Activated gamma-delta T cell (primary cell): ENCODE measurements around the gene RPL3.
"Not testable (repeated sequence)": the region's sequence is repeated elsewhere in the genome, so short reads cannot be mapped to it uniquely, and the experiment has no call there.

Source experiments
- DNase-seq: peaks from one replicate; lab custom pipeline; 2025; lab: John Stamatoyannopoulos, UW
- total RNA-seq, 2 donors: gene quantifications; one replicate each; lab custom pipeline; 2026; lab: John Stamatoyannopoulos, UW

Gene RPL3
- 1,331 to 1,762 reads per million in 2 donors for total RNA-seq

DNA sequence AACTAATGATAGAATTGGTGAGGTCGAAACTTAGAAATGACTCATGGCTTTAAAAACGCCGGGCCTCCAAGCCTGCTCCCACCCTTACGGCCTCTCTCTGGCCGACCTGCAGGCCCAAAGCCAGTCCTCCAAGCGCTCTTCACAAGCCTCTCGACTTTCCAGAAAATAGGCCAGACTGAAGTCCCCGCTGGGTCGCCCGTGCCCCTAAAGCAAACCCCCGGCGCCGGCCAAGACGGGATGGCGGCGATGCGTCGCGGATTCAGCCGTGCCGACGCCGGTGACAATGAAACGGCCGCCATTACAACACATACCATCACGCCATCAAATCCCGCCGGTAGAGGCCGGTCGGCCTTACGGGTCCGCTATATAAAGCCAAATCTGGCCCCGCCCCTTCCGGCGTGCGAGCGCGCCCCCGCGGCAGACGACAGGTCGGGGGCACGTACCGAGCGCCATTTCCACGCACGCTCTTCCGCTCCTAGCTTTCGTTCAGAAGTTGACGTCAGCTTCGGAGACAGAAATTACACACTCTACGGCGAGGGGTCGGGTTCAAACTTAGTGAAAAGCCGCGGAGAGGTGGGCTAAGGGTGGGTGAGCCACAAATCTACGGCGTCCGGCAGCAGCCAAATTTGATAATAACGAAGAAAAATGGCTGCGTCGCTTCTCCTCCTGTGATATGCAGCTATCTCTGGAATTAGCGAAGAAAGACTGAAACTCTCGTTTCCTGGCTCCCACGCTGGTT, at the start of gene RPL3:
Gene RPL3, minus strand, starts transcription at position 340 of the 739 bp plus-strand sequence. Its CDS starts 26 bp downstream, at position 314.
- DNase-seq = peak; percentile 82

DNA sequence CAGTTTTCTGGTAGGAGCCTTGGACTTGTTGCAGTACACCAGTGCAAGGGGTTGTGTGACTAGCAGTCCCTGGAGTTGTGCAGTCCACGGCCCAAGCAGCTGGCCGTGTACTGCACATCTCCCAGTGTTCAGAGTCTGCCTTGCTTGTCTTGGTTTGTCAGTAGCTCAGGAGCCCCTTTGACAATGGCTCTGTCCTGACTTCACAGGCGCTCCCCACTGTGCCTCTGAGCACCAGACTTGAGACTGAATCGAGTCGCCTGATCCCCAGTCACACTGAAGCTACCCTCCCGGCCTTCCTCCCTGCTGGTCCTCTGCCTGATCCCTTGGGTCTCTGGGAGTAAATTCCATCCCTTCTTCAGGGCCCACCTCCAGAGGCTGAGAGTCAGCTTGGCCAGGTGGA, 49.8 kb upstream of the RPL3 start:
- no peak for DNase-seq

DNA sequence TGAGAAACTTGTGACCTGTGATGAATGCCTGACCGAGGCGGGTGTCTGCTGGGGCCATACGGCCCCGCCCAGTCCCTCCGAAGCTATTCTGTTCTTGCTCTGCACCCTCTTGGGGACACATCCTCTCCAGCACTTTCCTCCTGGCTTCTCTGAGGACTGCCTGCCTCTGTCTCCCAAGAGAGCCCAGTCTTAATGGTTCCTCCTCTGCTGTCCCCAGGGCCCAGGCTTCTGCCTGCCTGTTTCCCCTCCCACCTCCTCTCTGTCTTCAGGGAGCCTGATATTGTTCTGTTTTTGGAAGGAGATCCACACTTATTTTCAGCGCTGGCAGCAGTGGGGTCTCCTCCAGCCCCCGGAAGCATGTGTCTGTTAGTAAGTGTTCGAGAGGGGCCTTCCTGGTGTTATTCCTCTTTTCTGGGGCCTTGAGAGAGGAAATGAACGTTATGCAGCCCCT, 49.1 kb upstream of the RPL3 start:
- no peak for DNase-seq

DNA sequence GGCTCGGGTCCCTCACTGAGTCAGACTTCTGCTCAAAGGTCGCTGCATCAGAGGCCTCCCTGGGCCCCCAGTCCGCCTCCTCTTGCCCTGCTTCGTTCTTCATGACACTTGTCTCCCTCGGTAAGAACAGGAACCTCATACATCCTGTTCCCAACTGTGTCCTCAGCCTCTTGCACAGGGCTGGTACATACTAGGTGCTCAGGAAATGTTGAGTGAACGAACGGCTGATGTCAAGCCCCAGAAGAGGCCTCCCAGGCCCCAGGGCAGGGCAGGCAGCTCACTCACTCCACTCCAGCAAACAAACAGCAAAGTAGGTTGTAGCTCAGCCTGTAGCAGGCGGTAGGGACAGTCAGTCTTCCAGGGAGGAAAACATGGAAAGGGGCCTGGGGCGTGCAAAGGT, 47.6 kb upstream of the RPL3 start:
- no peak for DNase-seq

DNA sequence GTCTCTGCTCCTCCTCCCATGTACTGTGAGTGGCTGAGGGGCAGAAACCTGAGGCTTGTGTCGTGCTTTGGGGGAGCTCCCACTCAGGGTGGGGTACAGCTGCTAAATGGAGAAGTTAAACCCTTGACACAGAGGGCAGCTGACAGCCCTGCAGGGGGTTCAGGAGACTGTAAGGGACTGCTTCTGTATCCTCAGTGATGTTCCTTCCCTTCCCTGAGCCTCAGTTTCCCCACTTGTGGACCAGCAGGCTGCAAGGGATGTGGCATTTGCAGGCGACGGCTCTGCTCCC, 46.0 kb upstream of the RPL3 start:
- DNase-seq = no peak

DNA sequence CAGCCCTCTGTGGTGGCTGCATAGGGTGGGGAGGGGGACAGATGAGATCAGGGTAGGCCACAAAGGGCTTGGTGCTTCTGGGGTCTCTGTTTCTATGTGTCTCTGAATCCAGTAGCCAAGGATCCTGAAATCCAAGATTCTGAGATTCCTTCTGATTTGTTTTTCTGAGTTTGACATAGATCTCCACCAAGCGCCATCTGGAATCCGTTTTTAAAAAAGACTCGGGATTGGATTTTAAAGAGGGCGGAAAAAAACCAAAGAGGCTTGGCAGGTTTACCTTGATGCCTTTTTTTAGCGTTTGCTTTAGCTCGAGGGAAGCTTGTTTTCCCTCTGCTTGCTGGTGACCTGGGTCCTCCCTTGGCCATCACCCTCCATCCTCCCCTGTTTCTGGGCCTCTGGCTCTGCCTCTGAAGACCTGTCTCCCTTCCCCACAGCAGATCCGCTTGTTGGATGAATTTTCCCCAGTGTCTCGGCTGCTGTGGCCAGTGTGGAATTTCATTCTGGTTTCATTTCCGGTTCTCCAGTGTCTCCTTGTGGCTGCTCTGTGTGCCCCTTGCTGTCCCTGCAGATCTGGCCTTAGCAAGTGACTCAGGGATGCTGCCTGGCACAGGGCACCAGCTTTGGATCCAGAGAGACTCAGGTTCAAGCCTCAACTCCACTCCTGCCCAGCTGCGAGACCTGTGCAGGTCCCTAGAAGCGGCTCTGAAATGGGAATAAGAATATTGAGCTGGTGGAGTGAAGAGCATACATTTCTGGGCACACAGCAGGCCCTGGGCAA, 45.5 kb upstream of the RPL3 start:
- no peak for DNase-seq

DNA sequence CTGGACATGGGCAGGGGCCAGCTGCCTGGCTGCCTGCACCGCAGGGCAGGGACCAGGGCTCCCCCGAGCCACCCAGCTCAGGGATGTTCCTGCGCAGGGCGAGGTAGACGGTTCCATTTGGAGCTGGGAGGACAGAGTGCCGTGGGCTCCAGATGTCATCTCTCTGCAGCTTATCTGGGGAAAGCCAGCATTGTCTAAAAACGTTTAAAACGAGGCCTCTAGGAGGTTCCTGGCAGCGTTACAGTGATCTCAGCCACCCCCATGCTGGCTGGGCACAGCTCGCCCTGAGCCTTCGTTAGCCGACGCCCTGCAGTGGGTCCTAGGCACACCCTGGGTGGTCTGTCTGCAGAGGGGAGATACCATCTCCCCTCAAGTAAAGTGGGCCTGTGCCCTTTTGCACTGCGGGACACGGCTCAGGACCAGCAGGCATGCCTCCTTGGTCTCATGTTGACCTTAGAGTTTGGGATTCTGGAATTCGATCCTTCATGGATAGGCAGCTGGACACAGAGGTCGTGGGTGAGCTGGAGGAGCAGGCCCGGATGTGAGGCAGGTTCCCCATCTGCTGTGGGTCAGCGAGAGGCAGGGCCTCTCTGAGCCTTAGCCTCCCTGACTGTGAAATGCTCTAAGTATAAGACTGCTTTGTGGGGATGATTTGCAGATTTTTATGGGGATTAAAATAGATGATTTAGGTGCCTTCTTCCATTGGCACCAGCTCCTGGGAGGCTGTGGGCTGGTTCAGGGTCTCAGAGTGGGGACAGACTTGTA, 44.5 kb upstream of the RPL3 start:
- DNase-seq = no peak

DNA sequence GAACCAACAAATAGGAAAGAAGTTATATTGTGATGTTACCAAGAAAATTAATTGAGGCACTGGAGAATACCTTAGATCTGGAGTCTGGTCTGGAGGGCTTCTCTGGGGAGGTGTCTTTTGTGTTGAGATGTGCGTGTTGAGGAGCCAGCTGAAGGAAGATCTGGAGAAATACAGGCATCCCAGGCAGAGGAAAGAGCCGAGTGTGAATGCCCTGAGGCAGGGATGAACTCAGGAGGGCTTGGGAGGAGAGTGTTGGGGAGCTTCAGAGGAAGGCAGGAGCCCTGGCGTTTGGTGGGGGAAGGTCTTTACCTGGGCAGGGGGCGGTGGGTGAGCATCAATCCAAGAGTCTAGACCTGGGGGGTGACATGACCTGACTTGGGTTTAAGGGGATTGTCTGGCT, 43.5 kb upstream of the RPL3 start:
- DNase-seq = no peak

DNA sequence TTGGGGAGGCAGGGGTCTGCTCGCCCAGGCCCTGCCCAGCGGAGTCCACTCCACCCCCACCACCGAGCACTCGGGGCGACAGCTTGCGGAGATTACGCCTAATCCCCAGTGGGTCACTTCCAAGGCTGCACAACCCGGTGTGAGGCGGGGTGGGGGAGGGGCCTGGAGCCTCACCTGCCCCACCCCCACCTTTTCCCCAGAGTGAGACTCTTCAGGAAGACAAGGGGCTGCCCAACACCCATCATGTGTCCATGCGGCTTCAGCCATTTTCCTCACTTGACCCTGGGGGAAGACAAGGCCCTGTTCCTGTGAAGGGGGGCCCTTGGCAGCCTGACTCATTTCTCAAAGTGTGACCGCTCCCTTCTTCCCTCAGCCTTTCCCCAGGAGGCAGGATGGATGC, 42.8 kb upstream of the RPL3 start:
- DNase-seq = no peak

DNA sequence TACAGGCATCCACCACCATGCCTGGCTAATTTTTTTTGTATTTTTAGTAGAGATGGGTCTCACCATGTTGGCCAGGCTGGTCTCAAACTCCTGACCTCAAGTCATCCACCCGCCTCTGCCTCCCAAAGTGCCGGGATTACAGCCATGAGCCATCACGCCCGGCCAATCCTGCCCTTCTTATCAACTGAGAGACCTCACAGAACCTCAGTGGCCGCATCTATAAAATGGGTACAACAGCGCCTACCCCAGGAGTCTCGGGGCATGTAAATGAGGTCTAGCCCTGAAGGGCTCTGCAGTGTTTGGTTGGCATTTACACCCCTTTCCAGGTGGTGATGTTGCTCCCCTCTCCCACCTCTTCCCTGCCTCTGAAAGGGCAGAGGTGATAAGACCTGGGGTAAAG, 42.1 kb upstream of the RPL3 start:
- no peak for DNase-seq

DNA sequence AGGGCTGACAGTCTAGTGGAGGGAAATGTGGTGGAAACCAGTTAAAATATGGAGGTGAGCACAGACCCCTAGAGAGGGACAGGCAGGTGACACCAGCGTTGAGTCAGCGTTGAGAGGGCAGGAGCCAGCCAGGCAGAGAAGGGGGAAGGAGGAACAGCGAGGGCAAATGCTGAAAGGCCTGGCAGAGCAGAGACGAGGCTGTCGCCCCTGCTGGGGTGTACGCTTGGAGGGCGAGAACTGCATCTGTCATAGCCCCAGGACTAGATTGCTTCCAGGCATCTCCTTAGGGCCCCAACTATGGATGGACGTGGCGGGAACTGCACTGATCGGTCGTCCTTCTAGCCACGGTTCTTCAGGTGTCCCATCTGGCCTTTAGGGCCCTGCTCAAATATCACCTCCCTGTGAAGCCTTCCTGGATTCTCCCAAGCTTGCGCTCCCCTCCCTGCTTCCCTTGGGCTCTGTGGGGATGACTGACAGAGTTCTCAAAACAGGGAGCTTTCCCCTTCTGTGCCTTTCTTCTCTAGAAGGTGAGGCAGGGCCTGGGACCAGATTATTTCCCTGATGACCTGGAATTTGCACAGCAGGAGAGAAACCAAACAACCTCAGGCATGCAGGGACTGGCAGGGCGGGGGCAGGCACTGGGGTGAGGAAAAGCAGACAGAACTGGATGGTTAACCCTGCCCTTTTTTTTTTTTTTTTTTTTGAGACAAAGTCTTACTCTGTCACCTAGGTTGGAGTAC, 41.4 kb upstream of the RPL3 start:
- no peak for DNase-seq

DNA sequence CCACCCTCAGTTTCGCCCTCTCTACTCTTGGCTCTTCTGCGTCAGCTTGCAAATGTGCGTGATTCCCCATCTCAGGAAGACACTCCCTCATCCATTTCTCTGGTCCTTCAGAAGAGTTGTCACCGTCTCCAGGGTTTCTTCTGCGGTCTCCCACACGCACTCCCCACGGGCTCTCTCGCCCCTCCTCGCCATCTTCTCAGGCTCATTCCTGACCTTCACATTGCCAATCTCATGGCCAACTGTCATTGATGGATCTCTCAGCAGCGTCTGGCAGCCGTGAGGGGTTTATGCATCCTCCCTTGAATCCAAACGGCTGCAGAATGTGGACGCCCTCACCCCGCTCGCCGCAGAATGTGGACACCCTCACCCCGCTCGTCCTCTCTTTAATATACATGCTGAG, 40.8 kb upstream of the RPL3 start:
- no peak for DNase-seq

DNA sequence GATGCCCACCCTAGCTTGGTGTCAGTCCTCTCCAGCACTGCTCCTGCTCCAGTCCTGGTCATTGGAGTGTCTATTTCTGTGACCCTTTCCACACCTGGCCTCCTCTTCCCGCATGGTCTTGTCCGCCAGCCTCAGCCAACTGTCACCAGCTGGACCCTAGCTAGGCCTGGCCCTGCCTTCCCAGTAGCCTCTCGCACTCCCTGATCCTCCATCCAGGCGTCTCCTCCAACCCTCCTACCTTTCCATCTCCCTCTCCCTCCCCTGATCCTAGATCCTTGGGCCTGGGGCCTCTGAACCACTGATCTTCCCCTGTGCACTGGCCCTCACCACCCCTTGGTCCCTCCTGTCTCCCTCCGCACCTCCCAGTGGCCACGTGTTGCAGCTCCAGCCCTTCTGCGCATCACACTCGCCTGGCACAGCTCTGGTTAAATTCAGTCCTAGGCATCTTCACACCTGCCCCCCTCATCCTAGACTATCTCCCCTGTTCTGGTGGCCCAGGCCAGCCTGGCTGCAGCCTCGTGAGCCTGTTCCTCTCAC, 40.3 kb upstream of the RPL3 start:
- DNase-seq = no peak

DNA sequence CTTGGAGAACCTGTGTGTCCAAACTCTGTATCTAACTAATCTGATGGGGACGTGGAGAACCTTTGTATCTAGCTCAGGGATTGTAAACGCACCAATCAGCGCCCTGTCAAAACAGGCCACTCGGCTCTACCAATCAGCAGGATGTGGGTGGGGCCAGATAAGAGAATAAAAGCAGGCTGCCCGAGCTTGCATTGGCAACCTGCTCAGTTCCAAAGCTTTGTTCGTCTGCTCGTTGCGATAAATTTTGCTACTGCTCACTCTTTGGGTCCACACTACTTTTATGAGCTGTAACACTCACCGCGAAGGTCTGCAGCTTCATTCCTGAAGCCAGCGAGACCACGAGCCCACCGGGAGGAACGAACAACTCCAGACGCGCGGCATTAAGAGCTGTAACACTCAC, 38.8 kb upstream of the RPL3 start:
- not testable (repeated sequence) for DNase-seq

DNA sequence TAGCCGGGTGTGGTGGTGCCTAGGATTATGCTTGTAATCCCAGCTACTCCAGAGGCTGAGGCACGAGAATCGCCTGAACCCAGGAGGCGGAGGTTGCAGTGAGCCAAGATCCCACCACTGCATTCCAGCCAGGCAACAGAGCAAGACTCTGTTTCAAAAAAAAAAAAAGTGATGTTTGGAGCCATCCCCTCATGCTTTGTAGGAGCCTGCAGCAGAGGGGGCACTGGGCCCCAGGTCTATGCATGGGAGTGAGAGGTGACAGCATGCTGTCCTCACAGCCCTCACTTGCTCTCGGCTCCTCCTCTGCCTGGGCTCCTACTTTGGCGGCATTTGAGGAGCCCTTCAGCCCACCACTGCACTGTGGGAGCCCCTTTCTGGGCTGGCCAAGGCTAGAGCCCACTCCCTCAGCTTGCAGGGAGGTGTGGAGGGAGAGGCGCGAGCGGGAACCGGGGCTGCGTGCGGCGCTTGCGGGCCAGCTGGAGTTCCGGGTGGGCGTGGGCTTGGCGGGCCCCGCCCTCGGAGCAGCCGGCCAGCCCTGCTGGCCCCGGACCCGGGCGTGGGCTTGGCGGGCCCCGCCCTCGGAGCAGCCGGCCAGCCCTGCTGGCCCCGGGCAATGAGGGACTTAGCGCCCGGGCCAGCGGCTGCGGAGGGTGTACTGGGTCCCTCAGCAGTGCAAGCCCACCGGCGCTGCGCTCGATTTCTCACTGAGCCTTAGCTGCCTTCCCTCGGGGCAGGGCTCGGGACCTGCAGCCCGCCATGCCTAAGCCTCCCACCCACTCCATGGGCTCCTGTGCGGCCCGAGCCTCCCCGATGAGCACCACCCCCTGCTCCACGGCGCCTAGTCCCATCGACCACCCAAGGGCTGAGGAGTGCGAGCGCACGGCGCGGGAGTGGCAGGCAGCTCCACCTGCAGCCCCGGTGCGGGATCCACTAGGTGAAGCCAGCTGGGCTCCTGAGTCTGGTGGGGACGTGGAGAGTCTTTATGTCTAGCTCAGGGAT, 38.0 kb upstream of the RPL3 start:
- DNase-seq = not testable (repeated sequence)

DNA sequence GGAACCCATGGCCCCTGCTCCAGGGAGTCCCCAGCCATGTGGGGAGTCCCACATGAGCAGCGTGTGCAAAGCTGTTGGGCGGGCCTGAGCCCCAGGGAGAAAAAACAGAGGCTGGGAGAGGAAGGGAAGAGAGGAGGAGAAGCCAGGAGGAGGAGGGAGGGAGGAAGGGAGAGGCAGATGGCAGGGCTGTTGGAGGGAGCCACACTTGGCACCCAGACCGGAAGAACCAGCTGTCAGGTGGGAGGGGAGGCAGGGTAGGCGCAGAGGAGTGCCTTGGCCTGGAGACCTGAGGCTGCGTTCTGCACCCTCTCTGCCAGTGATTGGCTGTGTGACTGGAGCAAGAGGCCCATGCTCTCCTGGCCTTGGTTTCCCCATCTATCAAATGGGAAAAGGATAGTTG, 37.0 kb upstream of the RPL3 start:
- DNase-seq = no peak

DNA sequence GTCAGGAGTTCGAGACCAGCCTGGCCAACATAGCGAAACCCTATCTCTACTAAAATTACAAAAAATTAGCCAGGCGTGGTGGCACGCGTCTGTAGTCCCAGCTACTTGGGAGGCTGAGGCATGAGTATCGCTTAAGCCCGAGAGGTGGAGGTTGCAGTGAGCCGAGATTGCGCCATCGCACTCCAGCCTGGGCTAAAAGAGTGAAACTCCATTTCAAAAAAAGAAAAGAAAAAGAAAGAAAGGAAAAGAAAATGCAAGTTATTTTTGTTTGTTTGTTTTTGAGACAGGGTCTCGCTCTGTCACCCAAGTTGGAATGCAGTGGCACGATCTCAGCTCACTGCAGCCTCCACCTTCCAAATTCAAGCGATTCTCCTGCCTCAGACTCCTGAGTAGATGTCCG, 36.4 kb upstream of the RPL3 start:
- DNase-seq = not testable (repeated sequence)

DNA sequence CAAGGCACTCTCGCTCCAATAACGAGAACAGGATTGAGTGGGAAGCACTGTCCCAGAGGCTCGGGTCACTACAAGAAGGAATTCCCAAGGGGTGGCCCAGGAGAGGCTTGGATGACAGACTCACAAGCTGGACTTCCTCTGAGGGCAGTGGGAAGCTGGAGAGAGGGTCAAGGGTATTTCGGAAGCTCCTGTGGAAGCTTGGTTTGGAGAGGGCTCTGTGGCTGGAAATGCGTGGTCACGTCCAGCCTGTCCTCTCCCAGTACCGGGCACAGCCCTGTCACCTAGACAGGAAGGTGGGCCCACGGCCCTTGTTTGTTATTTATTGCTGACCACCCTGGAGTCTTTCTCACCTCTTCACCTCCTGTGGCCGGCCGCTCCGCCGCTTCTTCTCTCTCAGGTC, 35.7 kb upstream of the RPL3 start:
- DNase-seq = no peak

DNA sequence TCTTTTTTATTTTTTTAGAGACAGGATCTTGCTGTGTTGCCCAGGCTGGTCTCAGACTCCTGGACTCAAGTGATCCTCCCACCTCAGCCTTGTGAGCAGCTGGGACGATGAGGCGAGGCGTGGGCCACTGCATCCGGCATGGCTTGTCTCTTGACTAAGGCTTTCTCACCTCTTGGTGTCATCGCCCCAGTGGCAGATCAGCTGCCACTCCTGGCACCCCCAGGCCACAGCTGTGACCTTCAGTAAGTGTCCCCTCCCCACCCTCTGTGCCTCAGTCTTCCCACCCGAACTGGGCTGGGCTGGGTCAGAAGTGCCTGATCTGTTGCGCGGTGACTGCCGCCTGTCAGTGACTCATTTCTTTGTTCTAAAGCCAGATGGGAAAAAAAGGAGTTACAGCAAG, 33.9 kb upstream of the RPL3 start:
- no peak for DNase-seq

DNA sequence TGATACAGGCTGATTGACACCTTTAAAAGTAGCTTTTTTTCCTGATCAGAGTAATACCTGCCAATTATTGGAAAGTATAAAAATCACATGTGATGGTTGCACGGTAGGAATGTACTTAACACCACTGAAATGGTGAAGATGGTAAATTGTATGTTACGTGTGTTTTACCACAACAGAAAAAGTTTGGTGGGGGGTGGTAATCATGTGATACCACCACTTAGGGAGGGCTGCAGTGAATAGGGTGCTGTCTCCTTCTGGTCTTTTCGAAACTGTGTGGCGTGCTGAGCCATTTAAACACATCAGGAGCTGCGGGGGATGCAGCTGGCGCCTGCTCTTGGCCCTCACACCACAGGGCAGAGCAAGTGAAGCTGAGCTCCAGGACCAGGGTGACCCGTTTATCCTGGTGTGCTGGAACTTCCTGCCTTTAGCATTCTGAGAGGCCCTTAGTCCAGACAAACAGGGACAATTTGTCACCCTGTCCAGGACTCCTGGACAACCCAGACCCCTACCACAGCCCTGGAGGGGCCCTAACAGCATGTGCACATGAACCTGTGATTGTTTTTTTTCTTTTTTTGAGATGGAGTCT, 33.0 kb upstream of the RPL3 start:
- no peak for DNase-seq
